ENCODE data around the gene ID3.
"Not testable (repeated sequence)": the region's sequence is repeated elsewhere in the genome, so short reads cannot be mapped to it uniquely, and the experiment has no call there.

Gene ID3

GRCh38 chr1:23588749-23589548 is 29.6 kb upstream of the ID3 start:
- no peak for DNase-seq

- no peak for DNase-seq
These were observed 26.2 kb upstream of the ID3 start for GRCh38 chr1:23585321-23586022.

GRCh38 chr1:23583727-23584126 is 24.4 kb upstream of the ID3 start:
- DNase-seq, result not testable (repeated sequence)

GRCh38 chr1:23582820-23583219 is 23.5 kb upstream of the ID3 start:
- no peak for DNase-seq

- DNase-seq, result no peak
These were observed 21.9 kb upstream of the ID3 start for GRCh38 chr1:23581219-23581618.

- no peak for DNase-seq
These were observed 19.7 kb upstream of the ID3 start for GRCh38 chr1:23578997-23579363.

- DNase-seq, result no peak
These were observed 19.2 kb upstream of the ID3 start for GRCh38 chr1:23578311-23578996.

DNA sequence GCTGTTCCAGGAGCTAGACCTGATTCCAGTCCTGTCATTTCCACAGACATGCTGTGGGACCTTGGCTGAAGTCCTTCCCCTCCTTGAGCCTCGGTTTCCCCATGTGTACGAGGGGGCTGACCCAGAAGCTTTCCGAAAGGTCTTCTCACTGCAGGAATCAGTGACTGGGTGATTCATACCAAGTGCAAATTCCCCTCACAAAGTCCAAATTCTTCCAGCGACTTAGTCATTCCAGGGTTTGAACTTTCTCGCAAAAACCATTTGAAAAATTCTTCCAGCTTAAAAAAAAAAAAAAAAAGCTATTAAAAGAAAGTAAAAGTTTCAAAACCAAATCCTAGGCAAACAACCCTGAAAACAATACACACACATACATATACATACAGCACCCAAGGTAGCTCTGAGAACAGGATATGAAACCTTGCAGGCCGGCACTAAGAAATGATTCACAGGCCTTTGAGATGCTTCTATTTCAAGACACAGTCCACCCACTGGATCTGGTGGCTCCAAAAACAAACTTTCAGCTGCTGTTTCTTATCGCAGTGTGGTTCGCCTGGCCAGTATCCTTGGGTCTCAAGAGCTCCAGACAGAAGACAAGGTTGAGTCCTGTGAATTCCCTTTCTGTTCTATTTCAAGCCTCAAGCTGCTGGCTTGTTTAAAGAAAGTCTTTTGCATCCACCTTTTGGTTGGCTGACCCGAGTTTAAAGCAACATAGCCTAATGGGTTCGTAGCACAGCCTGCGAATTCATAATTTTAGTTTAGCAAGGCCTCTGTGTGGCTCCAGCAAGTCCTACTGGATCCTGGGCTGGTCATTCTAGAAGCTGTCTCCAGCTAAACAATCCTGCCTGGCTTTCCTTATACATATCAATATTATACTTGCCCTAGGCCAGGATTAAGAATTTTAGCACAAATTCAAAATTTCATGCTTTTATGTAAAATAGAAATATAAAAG is 18.0 kb upstream of the ID3 start:
- DNase-seq, result no peak

- DNase-seq, result no peak
These were observed 17.2 kb upstream of the ID3 start for GRCh38 chr1:23576338-23577055.

DNA sequence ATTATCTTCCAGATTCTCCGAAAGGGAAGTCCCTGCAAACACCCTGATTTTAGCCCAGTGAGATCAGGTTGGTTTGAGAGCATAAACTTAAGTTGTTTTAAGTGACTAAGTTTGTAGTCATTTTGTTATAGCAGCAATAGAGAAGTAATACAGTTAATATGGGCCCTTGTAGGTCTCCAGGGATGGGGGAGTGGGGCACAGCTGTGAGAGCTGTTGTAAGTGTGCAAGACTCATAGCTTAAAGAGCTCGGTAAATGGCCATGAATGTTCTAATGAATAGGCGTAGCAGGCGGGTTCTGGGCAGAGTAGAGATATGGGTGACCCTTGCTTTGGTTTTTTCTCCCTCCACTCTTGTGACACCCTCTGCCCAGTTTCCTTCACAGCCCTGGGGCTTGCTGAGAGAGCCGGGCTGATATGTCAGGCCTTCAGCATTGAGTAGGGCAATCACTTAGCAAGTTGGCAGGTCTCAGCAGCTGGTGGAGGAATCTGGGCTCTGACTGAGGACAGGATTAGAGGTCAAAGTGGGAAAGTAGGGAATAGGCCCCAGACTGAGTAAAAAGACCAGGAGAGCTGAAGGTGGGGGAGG is 16.0 kb upstream of the ID3 start:
- DNase-seq, result no peak

DNA sequence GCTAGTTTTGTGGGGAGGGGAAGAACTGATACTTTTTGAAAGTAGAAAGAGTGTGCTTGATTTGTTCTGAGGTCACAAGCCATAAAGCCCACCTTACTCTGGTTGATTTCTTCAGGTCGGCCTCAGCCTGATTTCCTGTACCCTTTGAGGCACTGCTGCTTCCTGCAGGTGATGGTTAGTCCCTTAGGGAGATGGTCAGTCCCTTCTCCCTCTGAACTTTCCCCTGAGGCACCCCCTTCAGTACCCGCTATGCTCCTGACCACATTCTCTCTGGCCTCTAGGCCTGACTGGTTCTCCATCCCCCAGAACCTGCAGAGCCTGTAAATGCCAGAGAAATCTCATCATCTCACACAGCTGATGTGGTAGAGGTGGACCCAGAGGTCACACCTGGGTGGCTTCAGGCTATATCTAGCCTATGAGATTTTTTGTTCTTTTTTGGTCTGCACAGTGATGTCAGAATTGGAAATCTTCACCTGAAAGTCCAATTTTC is 15.0 kb upstream of the ID3 start:
- DNase-seq, result no peak

GRCh38 chr1:23573574-23574182 is 14.4 kb upstream of the ID3 start:
- DNase-seq, result no peak

- no peak for DNase-seq
These were observed 12.2 kb upstream of the ID3 start for GRCh38 chr1:23571465-23571864.

- no peak for DNase-seq
These were observed 10.8 kb upstream of the ID3 start for GRCh38 chr1:23570001-23570691.

- no peak for DNase-seq
These were observed 9.5 kb upstream of the ID3 start for GRCh38 chr1:23568608-23569383.

GRCh38 chr1:23567996-23568607 is 8.8 kb upstream of the ID3 start:
- no peak for DNase-seq

DNA sequence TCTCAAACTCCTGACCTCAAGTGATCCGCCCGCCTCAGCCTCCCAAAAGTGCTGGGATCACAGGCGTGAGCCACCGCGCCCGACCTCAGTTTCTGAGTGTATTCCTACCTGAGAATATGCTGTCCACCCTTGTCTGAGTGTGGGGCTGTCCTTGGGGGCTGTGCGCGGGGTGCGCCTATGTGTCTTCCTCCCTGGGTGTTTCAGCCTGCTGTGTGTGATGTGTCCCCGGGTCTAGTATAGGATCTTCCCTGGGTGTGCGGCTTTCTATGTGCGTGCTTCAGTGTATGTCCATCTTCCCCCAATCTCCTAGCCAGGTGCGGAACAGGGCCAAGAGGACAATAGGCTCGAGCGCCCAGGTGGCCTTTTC is 8.3 kb upstream of the ID3 start:
- DNase-seq, result no peak

GRCh38 chr1:23566304-23566703 is 7.0 kb upstream of the ID3 start:
- DNase-seq, result no peak

DNA sequence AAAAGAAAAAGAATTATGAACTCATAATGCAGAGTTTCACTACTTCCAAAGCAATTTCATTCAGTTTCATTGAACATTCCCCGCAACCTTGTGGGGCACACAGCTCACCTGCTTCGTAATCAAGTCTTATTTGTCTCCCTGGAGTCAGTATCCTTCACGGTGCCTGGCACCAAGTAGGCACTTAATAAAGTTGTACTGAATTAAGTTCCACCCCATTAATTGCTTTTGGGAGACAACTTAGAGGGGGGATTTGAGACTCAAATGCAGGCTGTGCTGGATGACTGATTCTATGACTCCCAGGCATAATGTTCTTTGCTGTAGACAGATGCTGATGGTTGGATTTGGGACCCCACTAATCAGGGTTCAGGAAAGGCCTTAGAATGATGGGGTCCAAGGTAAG is 6.5 kb upstream of the ID3 start:
- no peak for DNase-seq

Data from NCI-H1436 treated with DMSO at 0.1 percent for 48 hours (cell line).